Measurements from ENCODE around the gene B3GAT3. TPM values are rescaled to one million over a fixed set of nuclear protein-coding genes. Genes with fewer than 3 reads are reported as not detected.
A peak's percentile ranks its signal among the peaks of the same experiment; 100 is the strongest.

B3GAT3 gene
- total and polyA plus RNA-seq, 12 donors: 5.9 to 83.3 (median 35.6) TPM

- WGBS, 4 donors: 39 to 55% (median 50%) methylated on average over 13 to 17 of the region's 17 CpGs
- H3K4me1 ChIP-seq (replicated peaks in 1 of 2): peaks cover 13 to 38% of the 10 kb centered on the region in 2 donors
- peak overlapping the region in 4 of 5 donors; percentile 71 to 98 (median 88) for H3K27ac ChIP-seq
- no peaks in the 10 kb centered on the region for H3K9me3 ChIP-seq (replicated peaks in 1 of 3)
- peak overlapping the region in 1 of 4 donors; percentile 54 for H3K4me3 ChIP-seq
- no peak for TF ChIP-seq CTCF (IDR thresholded peaks at IDR 0.05)
- TF ChIP-seq POLR2A (IDR thresholded peaks at IDR 0.05): no peak
- intact Hi-C loops (cut with DNase I): no loop called here
- peaks cover 0 to 58% of the 10 kb centered on the region in 2 donors for H3K36me3 ChIP-seq (replicated peaks in 1 of 2)
- DNase-seq: no peak
- no peaks in the 10 kb centered on the region for H3K27me3 ChIP-seq
Observed at GRCh38 chr11:62575156-62575555, 46.6 kb downstream of the B3GAT3 start.

GRCh38 chr11:62574363-62575071 is 47.3 kb downstream of the B3GAT3 start:
- Histone ChIP-seq H3K4me3 (peak overlapping the region in 3 of 4 donors; percentile 2 to 54 (median 41)), H3K9me3 (replicated peaks in 1 of 3) (no peaks in the 10 kb centered on the region), H3K4me1 (replicated peaks in 1 of 2) (peaks cover 13 to 45% of the 10 kb centered on the region in 2 donors), H3K27ac (peak overlapping the region; percentile 43 to 98 (median 85)), H3K27me3 (no peaks in the 10 kb centered on the region), H3K36me3 (replicated peaks in 1 of 2) (peaks cover 0 to 58% of the 10 kb centered on the region in 2 donors)
- TF ChIP-seq CTCF (IDR thresholded peaks at IDR 0.05) (no peak), POLR2A (IDR thresholded peaks at IDR 0.05) (no peak)
- DNase-seq: peak in 4 of 7 donors; percentile 38 to 59 (median 55)
- intact Hi-C loops (cut with DNase I): no loop called here
- WGBS, 4 donors: 0 to 1% (median 1%) methylated on average over 23 to 33 of the region's 33 CpGs

- WGBS, 4 donors: 0% methylated on average over 31 to 46 of the region's 46 CpGs
- Histone ChIP-seq H3K27me3 (no peaks in the 10 kb centered on the region), H3K4me1 (replicated peaks in 1 of 2) (peaks cover 13 to 45% of the 10 kb centered on the region in 2 donors), H3K4me3 (peak within 1 kb of the TSS; percentile 64 to 92 (median 83)), H3K9me3 (replicated peaks in 1 of 3) (no peaks in the 10 kb centered on the region), H3K36me3 (replicated peaks in 1 of 2) (peaks cover 0 to 58% of the 10 kb centered on the region in 2 donors), H3K27ac (peak within 1 kb of the TSS; percentile 43 to 98 (median 85))
- DNase-seq: peak; percentile 98 to 100 (median 99)
- intact Hi-C loops (cut with DNase I): no loop called here
- TF ChIP-seq POLR2A (IDR thresholded peaks at IDR 0.05) (peak; percentile 63 to 81), CTCF (IDR thresholded peaks at IDR 0.05) (peak in 1 of 6 experiments; percentile 9)
Observed at GRCh38 chr11:62573592-62574362, 48.0 kb downstream of the B3GAT3 start, which contains the start of gene EEF1G. TSS of gene EEF1G (minus strand) at chr11:62573891. CDS start at chr11:62573842, 49 bp downstream.

GRCh38 chr11:62573006-62573591 is 48.7 kb downstream of the B3GAT3 start:
- Histone ChIP-seq H3K27ac (peak overlapping the region in 4 of 5 donors; percentile 67 to 86 (median 70)), H3K4me1 (replicated peaks in 1 of 2) (peaks cover 13 to 45% of the 10 kb centered on the region in 2 donors), H3K36me3 (replicated peaks in 1 of 2) (peaks cover 0 to 58% of the 10 kb centered on the region in 2 donors), H3K27me3 (no peaks in the 10 kb centered on the region), H3K9me3 (replicated peaks in 1 of 3) (no peaks in the 10 kb centered on the region), H3K4me3 (peak overlapping the region; percentile 64 to 92 (median 83))
- WGBS, 4 donors: 1% methylated on average over 31 to 33 of the region's 33 CpGs
- peak in 4 of 7 donors; percentile 44 to 57 (median 49) for DNase-seq
- no peak for TF ChIP-seq POLR2A (IDR thresholded peaks at IDR 0.05)
- TF ChIP-seq CTCF (IDR thresholded peaks at IDR 0.05): no peak
- intact Hi-C loops (cut with DNase I): no loop called here
